Skin epidermis (tissue), 12 donors: ENCODE results near the gene BOLA3.
"Not testable (repeated sequence)": the region's sequence is repeated elsewhere in the genome, so short reads cannot be mapped to it uniquely, and the experiment has no call there.

ENCODE experiments used
- H3K27ac ChIP-seq, 21 experiments: fragments of 200-600 bp; sonication (generic) in 11 of 21; one replicate each; pipeline ENCODE4 v1.5.0; 2020; ENCODE audit warnings: mild to moderate bottlenecking in 3 of 21, inconsistent platforms in 2 of 21, moderate library complexity in 2 of 21
- H3K4me3 ChIP-seq, 7 experiments: fragments of 200-600 bp; sonication (generic) in 2 of 7; one replicate each; pipeline ENCODE4 v1.5.0; 2020; ENCODE audit warnings: inconsistent platforms in 2 of 7, mild to moderate bottlenecking in 2 of 7, moderate library complexity in 1 of 7

BOLA3 gene

GRCh38 chr2:74109551-74109950, 38.2 kb downstream of the BOLA3 start:
- H3K4me3 ChIP-seq = no peak overlapping the region
- H3K27ac ChIP-seq = no peak overlapping the region

GRCh38 chr2:74107071-74107470, 40.6 kb downstream of the BOLA3 start:
- Histone ChIP-seq H3K4me3 (no peak overlapping the region), H3K27ac (no peak overlapping the region)

- Histone ChIP-seq H3K4me3 (no peak overlapping the region), H3K27ac (no peak overlapping the region)
Observed at GRCh38 chr2:74105413-74105812, 42.3 kb downstream of the BOLA3 start.

GRCh38 chr2:74104839-74105238, 42.9 kb downstream of the BOLA3 start:
- Histone ChIP-seq H3K27ac (no peak overlapping the region), H3K4me3 (no peak overlapping the region)

- H3K4me3 ChIP-seq = no peak overlapping the region
- no peak overlapping the region for H3K27ac ChIP-seq
Observed at GRCh38 chr2:74103763-74104162, 43.9 kb downstream of the BOLA3 start.

GRCh38 chr2:74102516-74102915, 45.2 kb downstream of the BOLA3 start:
- no peak overlapping the region for H3K27ac ChIP-seq
- no peak overlapping the region for H3K4me3 ChIP-seq

GRCh38 chr2:74101574-74102300, 46.0 kb downstream of the BOLA3 start:
- no peak overlapping the region for H3K27ac ChIP-seq
- H3K4me3 ChIP-seq = no peak overlapping the region

- H3K4me3 ChIP-seq = no peak overlapping the region
- peak overlapping the region in 1 of 21 experiments; percentile 8 for H3K27ac ChIP-seq
Observed at GRCh38 chr2:74100254-74101216, 47.2 kb downstream of the BOLA3 start.

GRCh38 chr2:74099835-74100234, 47.9 kb downstream of the BOLA3 start:
- no peak overlapping the region for H3K4me3 ChIP-seq
- H3K27ac ChIP-seq = peak overlapping the region in 1 of 21 experiments; percentile 8

GRCh38 chr2:74099271-74099670, 48.4 kb downstream of the BOLA3 start:
- Histone ChIP-seq H3K27ac (no peak overlapping the region), H3K4me3 (no peak overlapping the region)

GRCh38 chr2:74097574-74097973, 50.1 kb downstream of the BOLA3 start:
- H3K4me3 ChIP-seq = no peak overlapping the region
- no peak overlapping the region for H3K27ac ChIP-seq

GRCh38 chr2:74096052-74096451, 51.7 kb downstream of the BOLA3 start:
- H3K27ac ChIP-seq = no peak overlapping the region
- no peak overlapping the region for H3K4me3 ChIP-seq

GRCh38 chr2:74095632-74096031, 52.1 kb downstream of the BOLA3 start:
- no peak overlapping the region for H3K27ac ChIP-seq
- H3K4me3 ChIP-seq = no peak overlapping the region

- Histone ChIP-seq H3K4me3 (no peak overlapping the region), H3K27ac (no peak overlapping the region)
Observed at GRCh38 chr2:74094291-74094690, 53.4 kb downstream of the BOLA3 start.

- Histone ChIP-seq H3K27ac (no peak overlapping the region), H3K4me3 (no peak overlapping the region)
Observed at GRCh38 chr2:74093840-74094239, 53.9 kb downstream of the BOLA3 start.

- Histone ChIP-seq H3K27ac (no peak overlapping the region), H3K4me3 (no peak overlapping the region)
Observed at GRCh38 chr2:74093426-74093825, 54.3 kb downstream of the BOLA3 start.

- Histone ChIP-seq H3K4me3 (no peak overlapping the region), H3K27ac (no peak overlapping the region)
Observed at GRCh38 chr2:74092275-74092674, 55.4 kb downstream of the BOLA3 start.

- Histone ChIP-seq H3K27ac (peak overlapping the region in 1 of 21 experiments; percentile 15), H3K4me3 (no peak overlapping the region)
Observed at GRCh38 chr2:74091391-74091790, 56.3 kb downstream of the BOLA3 start.

GRCh38 chr2:74089816-74090745, 57.6 kb downstream of the BOLA3 start:
- H3K27ac ChIP-seq = no peak overlapping the region
- no peak overlapping the region for H3K4me3 ChIP-seq

GRCh38 chr2:74088676-74089075, 59.0 kb downstream of the BOLA3 start:
- not testable (repeated sequence) for H3K27ac ChIP-seq

More at GRCh38 chr2:74088676-74089075, 59.0 kb downstream of the BOLA3 start:
- not testable (repeated sequence) for H3K4me3 ChIP-seq
